HG03060 (cell line): ENCODE measurements around the gene SPTB.

Experiments
- ATAC-seq: cut with Tn5 transposase; IDR thresholded peaks from one replicate; pipeline ENCODE4 v1.9.1; 2021; ENCODE audit warnings: low read depth, moderate number of reproducible peaks; ENCODE audit not compliant: unreplicated experiment

SPTB gene

GRCh38 chr14:64769096-64770020, 110.3 kb downstream of the SPTB start:
- ATAC-seq, result no peak

GRCh38 chr14:64768401-64769095, 111.2 kb downstream of the SPTB start:
- ATAC-seq, result no peak

GRCh38 chr14:64767215-64767964, 112.3 kb downstream of the SPTB start:
- no peak for ATAC-seq

- ATAC-seq, result no peak
Observed at GRCh38 chr14:64766430-64767151, 113.1 kb downstream of the SPTB start.

GRCh38 chr14:64765740-64766302, 113.9 kb downstream of the SPTB start:
- ATAC-seq, result no peak

- ATAC-seq, result no peak
Observed at GRCh38 chr14:64764641-64765520, 114.8 kb downstream of the SPTB start.

- ATAC-seq, result no peak
Observed at GRCh38 chr14:64763801-64764621, 115.7 kb downstream of the SPTB start.

GRCh38 chr14:64763085-64763782, 116.5 kb downstream of the SPTB start:
- no peak for ATAC-seq

- no peak for ATAC-seq
Observed at GRCh38 chr14:64762044-64763034, 117.4 kb downstream of the SPTB start.

GRCh38 chr14:64761441-64762043, 118.2 kb downstream of the SPTB start:
- no peak for ATAC-seq

GRCh38 chr14:64760916-64761315, 118.8 kb downstream of the SPTB start:
- no peak for ATAC-seq

- ATAC-seq, result no peak
Observed at GRCh38 chr14:64760146-64760755, 119.5 kb downstream of the SPTB start.

GRCh38 chr14:64759555-64759938, 120.2 kb downstream of the SPTB start:
- no peak for ATAC-seq

- no peak for ATAC-seq
Observed at GRCh38 chr14:64758691-64759554, 120.8 kb downstream of the SPTB start.

- ATAC-seq, result no peak
Observed at GRCh38 chr14:64758025-64758521, 121.6 kb downstream of the SPTB start.
